Measurements from ENCODE around the gene SV2C.

SV2C gene

GRCh38 chr5:76099286-76099702 is 16.1 kb downstream of the SV2C start:
- DNase-seq (ENCODE audit: low spot score) = no peak

DNA sequence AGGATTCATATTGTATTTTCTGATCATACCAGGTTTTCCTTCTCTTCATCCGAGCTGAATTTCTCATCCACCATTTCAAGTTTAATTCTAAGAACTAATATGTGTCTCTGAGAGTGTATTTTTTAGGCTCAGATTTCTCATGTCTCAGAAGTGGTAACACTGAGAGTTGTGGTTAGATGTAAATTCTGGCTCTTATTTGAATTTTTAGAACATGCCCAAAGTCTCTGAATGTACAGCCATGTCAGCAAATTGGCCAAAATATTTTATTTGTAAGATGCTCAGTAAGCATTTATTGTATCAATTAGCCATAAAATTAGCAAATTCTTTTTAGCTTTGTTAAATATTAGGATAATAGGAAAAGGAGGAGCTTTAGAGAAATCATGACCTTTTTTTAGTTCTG is 16.6 kb downstream of the SV2C start:
- no peak for DNase-seq (ENCODE audit: low spot score)

GRCh38 chr5:76104027-76104426 is 20.8 kb downstream of the SV2C start:
- peak; percentile 17 for DNase-seq (ENCODE audit: low spot score)

- no peak for DNase-seq (ENCODE audit: low spot score)
These were observed 23.0 kb downstream of the SV2C start for GRCh38 chr5:76106149-76106548.

- DNase-seq (ENCODE audit: low spot score) = no peak
These were observed 28.4 kb downstream of the SV2C start for GRCh38 chr5:76111477-76112174.

GRCh38 chr5:76113103-76113502 is 29.9 kb downstream of the SV2C start:
- no peak for DNase-seq (ENCODE audit: low spot score)

GRCh38 chr5:76114179-76114851 is 31.1 kb downstream of the SV2C start:
- no peak for DNase-seq (ENCODE audit: low spot score)

- no peak for DNase-seq (ENCODE audit: low spot score)
These were observed 42.2 kb downstream of the SV2C start for GRCh38 chr5:76125346-76125745.

- DNase-seq (ENCODE audit: low spot score) = no peak
These were observed 42.7 kb downstream of the SV2C start for GRCh38 chr5:76125888-76126287.

GRCh38 chr5:76134003-76134402 is 50.8 kb downstream of the SV2C start:
- no peak for DNase-seq (ENCODE audit: low spot score)

DNA sequence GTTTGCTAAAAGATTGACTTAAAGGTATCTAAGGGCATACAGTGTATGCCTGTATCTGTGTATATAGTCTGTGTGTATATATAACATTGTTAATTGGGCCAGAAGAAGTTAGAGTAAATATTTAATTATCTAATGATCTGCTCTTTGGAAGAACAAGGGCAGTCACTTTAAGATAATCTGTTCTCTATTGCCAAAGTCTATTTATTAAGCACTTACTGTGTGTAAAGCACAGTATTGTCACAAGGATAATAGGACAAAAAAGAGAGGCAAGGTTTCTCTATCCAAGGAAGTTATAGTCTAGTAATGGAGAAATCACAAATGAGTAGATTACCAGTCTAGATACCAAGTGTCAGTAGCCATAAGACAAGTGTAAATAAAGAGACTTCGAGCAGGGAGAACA is 51.5 kb downstream of the SV2C start:
- no peak for DNase-seq (ENCODE audit: low spot score)

DNA sequence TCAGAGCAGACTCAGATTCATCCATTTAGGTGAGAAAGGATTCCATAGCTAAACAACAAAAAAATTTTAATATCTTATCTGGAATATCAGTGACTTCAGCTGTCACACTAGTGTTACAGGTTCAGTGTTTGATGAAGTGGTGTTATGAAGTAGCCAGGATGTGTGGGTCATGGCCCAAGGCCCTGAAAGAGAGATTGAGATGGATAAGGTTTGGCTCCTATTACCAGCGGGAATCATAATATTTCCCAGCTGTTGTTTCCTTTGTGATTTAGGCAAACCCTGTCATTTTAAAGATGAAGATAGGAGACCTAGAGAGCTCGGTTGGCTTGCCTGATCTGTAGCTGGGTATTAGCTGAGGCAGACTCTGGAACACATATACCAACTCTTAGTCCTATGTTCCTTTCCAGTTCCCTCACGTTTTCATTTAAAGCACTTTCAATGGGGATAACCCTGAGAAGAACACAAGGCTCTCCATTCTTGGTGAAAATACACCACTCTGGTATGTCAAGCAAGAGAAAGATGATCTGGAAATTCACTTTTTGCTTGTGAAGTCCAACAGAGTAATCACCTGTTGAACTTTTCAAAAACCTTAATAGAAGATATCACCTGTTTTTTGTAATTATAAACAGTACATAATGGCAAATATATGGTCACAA is 54.8 kb downstream of the SV2C start:
- DNase-seq (ENCODE audit: low spot score) = no peak

DNA sequence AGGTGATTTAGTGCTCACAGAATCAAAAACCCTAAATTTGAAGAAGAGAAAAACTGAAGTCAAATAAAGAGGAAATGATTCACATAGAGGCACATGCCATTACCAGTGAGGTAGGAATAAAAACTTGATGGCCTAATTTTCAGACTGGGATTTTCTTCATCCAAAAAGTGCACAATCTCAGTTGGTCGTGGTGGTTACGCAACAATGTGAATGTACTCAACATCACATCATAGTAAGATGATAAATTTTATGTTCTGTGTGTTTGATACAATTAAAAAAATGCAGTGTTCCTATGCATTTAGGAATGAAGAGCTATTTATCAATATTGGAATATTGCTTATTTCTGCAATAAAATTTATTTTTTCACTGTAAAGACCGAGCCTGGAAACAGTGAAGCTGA is 60.7 kb downstream of the SV2C start:
- DNase-seq (ENCODE audit: low spot score) = no peak

DNA sequence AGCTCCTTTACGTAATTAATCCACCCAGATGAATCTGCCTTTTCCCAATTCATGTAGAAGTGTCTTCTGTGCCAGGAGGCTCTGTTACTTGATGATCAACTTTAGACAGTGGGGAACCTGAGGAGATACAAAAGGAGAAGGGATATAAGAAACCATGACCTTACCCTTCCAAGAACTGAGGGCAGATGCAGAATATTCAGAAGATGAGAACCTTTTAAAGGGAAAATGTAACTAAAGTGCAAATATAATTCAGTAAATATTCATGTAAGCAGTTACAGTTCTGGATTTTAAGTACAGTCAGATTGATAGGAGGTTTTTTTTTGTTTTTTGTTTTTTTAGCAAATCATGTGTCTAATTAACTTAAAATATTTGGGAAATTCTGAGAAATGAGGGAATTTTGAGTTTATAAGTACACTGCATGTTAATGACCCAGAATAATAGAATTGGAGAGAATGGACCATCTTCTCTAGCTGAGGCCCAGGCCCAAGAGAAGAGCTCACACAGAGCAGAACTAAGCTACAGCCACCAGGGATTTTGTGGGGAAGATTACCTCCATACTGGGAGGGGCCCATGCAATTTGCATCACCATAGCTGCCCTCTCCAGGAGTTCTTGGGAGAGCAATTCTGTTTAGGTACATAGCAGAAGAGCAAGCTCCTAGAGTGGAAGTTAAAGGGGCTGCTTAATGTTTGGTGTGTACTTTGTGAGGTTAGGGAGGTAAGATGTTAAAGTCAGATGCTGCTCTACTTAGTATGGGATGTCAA is 61.5 kb downstream of the SV2C start:
- DNase-seq (ENCODE audit: low spot score) = no peak

GRCh38 chr5:76145945-76146344 is 62.8 kb downstream of the SV2C start:
- DNase-seq (ENCODE audit: low spot score) = no peak

DNA sequence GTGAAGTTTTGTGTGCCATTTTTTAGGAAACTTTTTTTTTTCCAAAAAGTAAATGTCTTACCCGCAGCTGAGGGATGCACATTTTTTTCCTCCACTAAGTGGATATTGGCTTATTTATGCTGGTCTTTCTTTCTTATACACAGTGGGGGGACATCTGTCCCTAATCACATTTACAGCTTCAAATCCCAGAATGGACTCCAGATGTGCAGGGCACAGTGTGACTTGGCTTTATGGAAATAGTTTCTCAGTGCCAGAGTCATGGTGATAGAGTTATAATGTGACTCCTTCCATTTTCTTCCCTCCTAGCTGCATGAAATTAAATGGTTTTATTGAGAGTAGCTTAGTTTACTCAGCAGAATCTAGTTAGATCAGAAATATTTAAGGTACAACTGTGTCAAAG is 66.5 kb downstream of the SV2C start:
- no peak for DNase-seq (ENCODE audit: low spot score)

GRCh38 chr5:76152161-76152560 is 69.0 kb downstream of the SV2C start:
- no peak for DNase-seq (ENCODE audit: low spot score)

DNA sequence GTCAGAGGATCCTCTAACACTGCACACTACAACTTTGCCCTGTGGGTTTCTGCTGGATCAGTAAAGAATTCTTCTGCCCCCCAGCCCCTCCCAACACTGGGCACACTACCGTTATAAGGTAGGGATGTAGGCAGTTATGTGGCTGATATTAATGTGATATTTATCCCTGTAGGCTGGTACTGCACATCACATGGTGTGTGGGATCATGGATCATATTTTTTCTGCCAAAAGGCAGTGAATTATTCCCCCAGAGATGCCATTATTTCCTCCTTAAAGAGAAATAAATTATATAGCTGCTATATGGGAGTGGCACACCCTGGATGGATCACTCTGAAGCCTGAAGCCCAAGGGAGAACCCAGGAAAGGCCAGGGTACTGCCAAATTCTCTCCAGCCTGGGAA is 69.5 kb downstream of the SV2C start:
- no peak for DNase-seq (ENCODE audit: low spot score)

DNA sequence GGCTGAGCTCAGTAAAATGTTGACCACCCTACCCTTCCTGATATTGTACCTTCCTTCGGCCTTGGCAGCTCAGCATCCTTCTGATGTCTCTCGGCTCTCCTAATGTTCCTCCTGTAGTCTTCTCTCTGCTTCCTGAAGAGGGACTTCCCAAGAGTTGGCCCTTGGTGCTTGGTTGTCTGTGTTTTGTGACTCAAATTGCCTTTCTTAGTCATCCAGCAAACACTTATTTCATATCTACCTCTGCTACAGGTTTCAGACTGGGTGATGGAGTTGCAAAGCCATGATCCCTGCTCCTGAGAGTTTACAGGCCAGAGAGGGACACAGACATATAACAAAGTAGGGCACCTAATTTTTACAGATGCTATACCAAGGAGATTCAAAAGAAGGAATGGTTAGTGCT is 70.1 kb downstream of the SV2C start:
- no peak for DNase-seq (ENCODE audit: low spot score)

GRCh38 chr5:76154009-76154690 is 71.0 kb downstream of the SV2C start:
- DNase-seq (ENCODE audit: low spot score) = no peak

GRCh38 chr5:76155536-76155935 is 72.4 kb downstream of the SV2C start:
- DNase-seq (ENCODE audit: low spot score) = no peak

- no peak for DNase-seq (ENCODE audit: low spot score)
These were observed 79.2 kb downstream of the SV2C start for GRCh38 chr5:76162335-76162734.

Data from AG08396 (cell line).